Gastroesophageal sphincter (tissue), 3 donors: Measurements from ENCODE around the gene IL4R.

Experiments
- CTCF ChIP-seq, 4 experiments: fragments of 200-600 bp in 2 of 4; fragments of 450-650 bp in 2 of 4; sonication (generic) in 1 of 4; IDR thresholded peaks; one replicate each; pipeline ENCODE4 v1.5.1; 2017 to 2019; ENCODE audit warnings: antibody characterized with exemption in 4 of 4, mild to moderate bottlenecking in 2 of 4, moderate library complexity in 2 of 4
- POLR2AphosphoS5 ChIP-seq: sonication (generic); formaldehyde crosslinking; IDR thresholded peaks from one replicate; pipeline ENCODE4 v1.6.1; 2017; ENCODE audit warnings: antibody characterized with exemption

- TF ChIP-seq CTCF (IDR thresholded peaks at IDR 0.05) (no peak), POLR2AphosphoS5 (no peak)
Observed at GRCh38 chr16:27385398-27385797, 71.6 kb downstream of the IL4R start.
